GM23248 (cell line): ENCODE measurements around the gene OR5K2.

Experiments
- EZH2 ChIP-seq: fragments of 200-600 bp; sonication (generic); IDR thresholded peaks from 2 replicates; pipeline ENCODE4 v1.6.1; 2018; ENCODE audit warnings: antibody characterized with exemption, mild to moderate bottlenecking; ENCODE audit not compliant: insufficient read depth, poor library complexity, severe bottlenecking
- EZH2phosphoT487 ChIP-seq: fragments of 200-600 bp; sonication (generic); IDR thresholded peaks from 2 replicates; pipeline ENCODE4 v1.6.1; 2018; ENCODE audit warnings: antibody characterized with exemption, moderate library complexity, mild to moderate bottlenecking, low read depth; ENCODE audit not compliant: insufficient read depth

DNA sequence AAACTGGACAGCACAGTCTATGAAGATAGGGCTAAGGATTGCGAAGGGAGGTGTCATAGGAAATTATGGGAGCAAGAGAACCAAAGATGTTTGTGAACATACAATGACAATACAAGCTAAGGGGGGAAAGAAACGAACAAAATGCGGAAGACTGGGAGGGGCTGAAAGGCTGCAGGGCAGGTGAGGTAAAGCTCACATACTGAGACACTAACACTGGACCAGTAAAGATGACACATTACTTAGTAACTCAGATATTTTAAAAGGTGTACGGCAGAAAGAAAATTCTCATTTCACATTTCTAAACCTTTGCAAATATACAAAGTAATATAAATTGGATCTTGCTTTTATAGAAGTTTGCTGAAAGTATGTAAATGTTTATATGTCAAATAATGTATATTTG is 15.1 kb downstream of the OR5K2 start:
- TF ChIP-seq EZH2, result no peak
- TF ChIP-seq EZH2phosphoT487, result no peak
